ENCODE data around the gene TXN. TPM values are rescaled to one million over a fixed set of nuclear protein-coding genes. Genes with fewer than 3 reads are reported as not detected.

The TXN gene
- total RNA-seq, 4 donors from 2014 or later, result 44.9 to 130 (median 58.5) TPM

- no peak for DNase-seq
- peaks cover 7% of the 10 kb centered on the region in 2 donors for H3K4me1 ChIP-seq
- in situ Hi-C loops (cut with MboI; ENCODE audit: low sequenced_read_pairs in 4 of 4) (no loop called here), intact Hi-C loops (cut with DNase I; ENCODE audit: low total_unique reads) (no loop called here)
- no peaks in the 10 kb centered on the region for H3K27me3 ChIP-seq
- no peak for TF ChIP-seq POLR2A (IDR thresholded peaks at IDR 0.05)
- H3K36me3 ChIP-seq, result no peaks in the 10 kb centered on the region
- no peak for ATAC-seq
- H3K27ac ChIP-seq, result no peak overlapping the region
- H3K9me3 ChIP-seq, result no peaks in the 10 kb centered on the region
- no peak overlapping the region for H3K4me3 ChIP-seq
Measured at GRCh38 chr9:110260911-110261310, 4.6 kb upstream of the TXN start.

GRCh38 chr9:110259566-110259965, 3.3 kb upstream of the TXN start:
- intact Hi-C loops (cut with DNase I; ENCODE audit: low total_unique reads), result no loop called here
- H3K4me3 ChIP-seq, result no peak overlapping the region
- H3K9me3 ChIP-seq, result no peaks in the 10 kb centered on the region
- in situ Hi-C loops (cut with MboI; ENCODE audit: low sequenced_read_pairs in 4 of 4), result no loop called here
- no peak overlapping the region for H3K27ac ChIP-seq
- DNase-seq (no peak), ATAC-seq (no peak)
- H3K36me3 ChIP-seq, result no peaks in the 10 kb centered on the region
- H3K27me3 ChIP-seq, result no peaks in the 10 kb centered on the region
- no peak for TF ChIP-seq CTCF (IDR thresholded peaks at IDR 0.05 in 4 of 5, conservative IDR thresholded peaks at IDR 0.05 in 1 of 5)
- H3K4me1 ChIP-seq, result peaks cover 7 to 12% of the 10 kb centered on the region in 2 donors

GRCh38 chr9:110258690-110259091, 2.4 kb upstream of the TXN start:
- no peak overlapping the region for H3K27ac ChIP-seq
- no peaks in the 10 kb centered on the region for H3K9me3 ChIP-seq
- no peak for ATAC-seq
- TF ChIP-seq CTCF (IDR thresholded peaks at IDR 0.05 in 4 of 5, conservative IDR thresholded peaks at IDR 0.05 in 1 of 5), result no peak
- TF ChIP-seq POLR2A (IDR thresholded peaks at IDR 0.05), result no peak
- H3K4me1 ChIP-seq, result peaks cover 7 to 15% of the 10 kb centered on the region in 2 donors
- no peaks in the 10 kb centered on the region for H3K27me3 ChIP-seq
- H3K4me3 ChIP-seq, result no peak overlapping the region
- in situ Hi-C loops (cut with MboI; ENCODE audit: low sequenced_read_pairs in 4 of 4), result no loop called here
- intact Hi-C loops (cut with DNase I; ENCODE audit: low total_unique reads), result no loop called here
- no peak for DNase-seq
- no peaks in the 10 kb centered on the region for H3K36me3 ChIP-seq

- in situ Hi-C loops (cut with MboI; ENCODE audit: low sequenced_read_pairs in 4 of 4), result no loop called here
- Histone ChIP-seq H3K4me1 (peaks cover 7 to 15% of the 10 kb centered on the region in 2 donors), H3K9me3 (no peaks in the 10 kb centered on the region), H3K36me3 (no peaks in the 10 kb centered on the region), H3K27me3 (no peaks in the 10 kb centered on the region), H3K27ac (peak overlapping the region; percentile 87 to 92 (median 90)), H3K4me3 (no peak overlapping the region)
- intact Hi-C loops (cut with DNase I; ENCODE audit: low total_unique reads), result loop anchor here (2.0 kb wide), 1 partner anchor 1225 kb away; no protein-coding TSS in a partner anchor
- no peak for DNase-seq
- no peak for ATAC-seq
- TF ChIP-seq POLR2A (IDR thresholded peaks at IDR 0.05) (no peak), CTCF (IDR thresholded peaks at IDR 0.05 in 4 of 5, conservative IDR thresholded peaks at IDR 0.05 in 1 of 5) (no peak)
Measured at GRCh38 chr9:110257956-110258355, 1.6 kb upstream of the TXN start.

- no peaks in the 10 kb centered on the region for H3K27me3 ChIP-seq
- no peak for TF ChIP-seq CTCF (IDR thresholded peaks at IDR 0.05 in 4 of 5, conservative IDR thresholded peaks at IDR 0.05 in 1 of 5)
- TF ChIP-seq POLR2A (IDR thresholded peaks at IDR 0.05), result no peak
- peak in 1 of 2 donors; percentile 4 for DNase-seq
- H3K4me1 ChIP-seq, result peaks cover 7 to 15% of the 10 kb centered on the region in 2 donors
- H3K36me3 ChIP-seq, result no peaks in the 10 kb centered on the region
- ATAC-seq, result peak; percentile 2 to 7
- in situ Hi-C loops (cut with MboI; ENCODE audit: low sequenced_read_pairs in 4 of 4), result no loop called here
- no peaks in the 10 kb centered on the region for H3K9me3 ChIP-seq
- intact Hi-C loops (cut with DNase I; ENCODE audit: low total_unique reads), result loop anchor here (2.0 kb wide), 1 partner anchor 1226 kb away; no protein-coding TSS in a partner anchor
- H3K4me3 ChIP-seq, result peak overlapping the region; percentile 73 to 85 (median 79)
- peak overlapping the region; percentile 87 to 92 (median 90) for H3K27ac ChIP-seq
Measured at GRCh38 chr9:110257097-110257841, 962 bp upstream of the TXN start.

All from gastrocnemius medialis (tissue), 4 donors.